Measurements from ENCODE around the gene FOXC1. TPM values are rescaled to one million over a fixed set of nuclear protein-coding genes. Genes with fewer than 3 reads are reported as not detected.

FOXC1 gene
- total RNA-seq, 4 donors from 2014 or later = 3.1 to 16.9 (median 7.2) TPM

GRCh38 chr6:1603708-1604107 lies 6.0 kb upstream of the FOXC1 start:
- no peaks in the 10 kb centered on the region for H3K9me3 ChIP-seq
- H3K27me3 ChIP-seq = peaks cover 96% of the 10 kb centered on the region
- no peak for TF ChIP-seq EP300 (IDR thresholded peaks at IDR 0.05)
- TF ChIP-seq POLR2AphosphoS5 (IDR thresholded peaks at IDR 0.05) = no peak
- no peak for TF ChIP-seq POLR2A (IDR thresholded peaks at IDR 0.05)
- no peak for TF ChIP-seq CTCF (IDR thresholded peaks at IDR 0.05)
- no peaks in the 10 kb centered on the region for H3K36me3 ChIP-seq
- no peak for ATAC-seq
- no peak overlapping the region for H3K4me3 ChIP-seq
- WGBS, 2 donors (ENCODE audit: low coverage in 1 of 2) = 83 to 89% methylated on average over 15 of the region's 15 CpGs
- H3K4me1 ChIP-seq = peaks cover 0 to 41% (median 12%) of the 10 kb centered on the region in 3 donors
- H3K27ac ChIP-seq = no peak overlapping the region

GRCh38 chr6:1604158-1605003 lies 5.3 kb upstream of the FOXC1 start:
- ATAC-seq = peak; percentile 74
- H3K36me3 ChIP-seq = no peaks in the 10 kb centered on the region
- WGBS, 2 donors (ENCODE audit: low coverage in 1 of 2) = 0% methylated on average over 1 of the region's 85 CpGs; no CpG with 5 or more reads in 1 of the 2 donors
- H3K27ac ChIP-seq = no peak overlapping the region
- H3K9me3 ChIP-seq = no peaks in the 10 kb centered on the region
- TF ChIP-seq CTCF (IDR thresholded peaks at IDR 0.05) = peak in 3 of 4 experiments; percentile 94 to 100 (median 95)
- no peak for TF ChIP-seq POLR2A (IDR thresholded peaks at IDR 0.05)
- TF ChIP-seq POLR2AphosphoS5 (IDR thresholded peaks at IDR 0.05) = no peak
- no peak for TF ChIP-seq EP300 (IDR thresholded peaks at IDR 0.05)
- H3K27me3 ChIP-seq = peaks cover 96% of the 10 kb centered on the region
- H3K4me1 ChIP-seq = peaks cover 0 to 47% (median 12%) of the 10 kb centered on the region in 3 donors
- H3K4me3 ChIP-seq = peak overlapping the region; percentile 26 to 52

- H3K27me3 ChIP-seq = peaks cover 89% of the 10 kb centered on the region
- no peak for ATAC-seq
- H3K36me3 ChIP-seq = no peaks in the 10 kb centered on the region
- H3K9me3 ChIP-seq = no peaks in the 10 kb centered on the region
- peaks cover 0 to 48% (median 12%) of the 10 kb centered on the region in 3 donors for H3K4me1 ChIP-seq
- TF ChIP-seq POLR2A (IDR thresholded peaks at IDR 0.05) (no peak), POLR2AphosphoS5 (IDR thresholded peaks at IDR 0.05) (no peak), EP300 (IDR thresholded peaks at IDR 0.05) (no peak), CTCF (IDR thresholded peaks at IDR 0.05) (no peak)
- H3K27ac ChIP-seq = no peak overlapping the region
- 17 to 20% methylated on average over 3 to 10 of the region's 65 CpGs for WGBS, 2 donors (ENCODE audit: low coverage in 1 of 2)
- peak overlapping the region; percentile 26 to 52 for H3K4me3 ChIP-seq
These were observed 4.5 kb upstream of the FOXC1 start for GRCh38 chr6:1605004-1605892.

GRCh38 chr6:1605893-1606779 lies 3.6 kb upstream of the FOXC1 start:
- Histone ChIP-seq H3K27ac (no peak overlapping the region), H3K27me3 (peaks cover 90% of the 10 kb centered on the region), H3K4me3 (no peak overlapping the region), H3K9me3 (no peaks in the 10 kb centered on the region), H3K36me3 (no peaks in the 10 kb centered on the region), H3K4me1 (peaks cover 0 to 57% (median 12%) of the 10 kb centered on the region in 3 donors)
- no peak for ATAC-seq
- 30 to 48% methylated on average over 6 to 8 of the region's 26 CpGs for WGBS, 2 donors (ENCODE audit: low coverage in 1 of 2)
- TF ChIP-seq POLR2AphosphoS5 (IDR thresholded peaks at IDR 0.05) = peak; percentile 6
- no peak for TF ChIP-seq POLR2A (IDR thresholded peaks at IDR 0.05)
- TF ChIP-seq CTCF (IDR thresholded peaks at IDR 0.05) = no peak
